ENCODE results near the gene C16orf89. TPM values are rescaled to one million over a fixed set of nuclear protein-coding genes. Genes with fewer than 3 reads are reported as not detected.

Gene C16orf89
- total RNA-seq, 1 donor from 2014 or later, result not detected

GRCh38 chr16:5015351-5015750, 50.4 kb downstream of the C16orf89 start:
- Mint-ChIP-seq H3K4me3 (ENCODE audit: low read depth) (no peak overlapping the region), H3K27me3 (ENCODE audit: low read depth) (no peaks in the 10 kb centered on the region), H3K27ac (no peak overlapping the region), H3K4me1 (ENCODE audit: low read depth) (no peaks in the 10 kb centered on the region), H3K9me3 (no peaks in the 10 kb centered on the region), H3K36me3 (ENCODE audit: low read depth) (no peaks in the 10 kb centered on the region)
- no peak for DNase-seq (ENCODE audit: low spot score)
- intact Hi-C loops (cut with micrococcal nuclease), result no loop called here

DNA sequence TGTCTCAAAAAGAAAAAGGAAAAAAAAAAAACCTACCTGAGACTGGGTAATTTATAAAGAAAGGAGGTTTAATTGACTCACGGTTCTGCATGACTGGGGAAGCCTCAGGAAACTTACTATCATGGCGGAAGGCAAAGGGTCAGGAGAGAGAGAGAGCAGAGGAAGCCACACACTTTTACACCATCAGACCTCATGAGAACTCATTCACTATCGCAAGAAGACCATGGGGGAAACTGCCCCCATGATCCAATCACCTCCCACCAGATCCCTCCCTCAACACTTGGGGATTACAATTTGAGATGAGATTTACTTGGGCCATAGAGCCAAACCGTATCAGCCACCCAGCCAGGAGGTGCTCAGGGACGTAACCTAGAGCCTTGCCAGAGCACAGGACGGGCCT, 52.9 kb downstream of the C16orf89 start:
- H3K4me1 Mint-ChIP-seq (ENCODE audit: low read depth), result no peaks in the 10 kb centered on the region
- intact Hi-C loops (cut with micrococcal nuclease), result no loop called here
- H3K4me3 Mint-ChIP-seq (ENCODE audit: low read depth), result no peak overlapping the region

DNA sequence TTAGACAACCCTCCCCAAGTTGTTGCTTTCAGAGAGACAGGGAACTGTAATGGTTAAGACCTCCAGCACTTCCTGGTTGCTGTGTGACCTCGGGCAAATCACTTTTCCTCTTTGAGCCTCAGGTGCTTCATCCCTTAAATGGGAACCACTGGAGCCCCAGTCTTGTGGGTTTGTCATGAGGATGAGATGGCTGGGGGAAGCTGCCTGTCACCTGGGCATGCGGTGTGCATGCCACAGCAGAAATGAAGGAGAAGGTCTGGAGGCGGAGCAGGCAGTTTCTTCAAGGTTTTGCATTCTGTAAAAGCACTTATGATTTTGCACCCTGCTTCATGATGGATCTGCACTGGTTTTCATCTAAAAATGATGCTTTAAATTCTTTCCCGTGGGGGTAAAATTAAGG, 54.1 kb downstream of the C16orf89 start:
- intact Hi-C loops (cut with micrococcal nuclease), result no loop called here
- no peak for DNase-seq (ENCODE audit: low spot score)
- H3K27ac Mint-ChIP-seq, result no peak overlapping the region
- no peak overlapping the region for H3K4me3 Mint-ChIP-seq (ENCODE audit: low read depth)
- H3K9me3 Mint-ChIP-seq, result no peaks in the 10 kb centered on the region
- no peaks in the 10 kb centered on the region for H3K4me1 Mint-ChIP-seq (ENCODE audit: low read depth)
- H3K36me3 Mint-ChIP-seq (ENCODE audit: low read depth), result no peaks in the 10 kb centered on the region
- H3K27me3 Mint-ChIP-seq (ENCODE audit: low read depth), result no peaks in the 10 kb centered on the region

More for the DNA sequence above, 52.9 kb downstream of the C16orf89 start:
- DNase-seq (ENCODE audit: low spot score), result no peak
- Mint-ChIP-seq H3K27me3 (ENCODE audit: low read depth) (no peaks in the 10 kb centered on the region), H3K36me3 (ENCODE audit: low read depth) (no peaks in the 10 kb centered on the region), H3K9me3 (no peaks in the 10 kb centered on the region), H3K27ac (no peak overlapping the region)

DNA sequence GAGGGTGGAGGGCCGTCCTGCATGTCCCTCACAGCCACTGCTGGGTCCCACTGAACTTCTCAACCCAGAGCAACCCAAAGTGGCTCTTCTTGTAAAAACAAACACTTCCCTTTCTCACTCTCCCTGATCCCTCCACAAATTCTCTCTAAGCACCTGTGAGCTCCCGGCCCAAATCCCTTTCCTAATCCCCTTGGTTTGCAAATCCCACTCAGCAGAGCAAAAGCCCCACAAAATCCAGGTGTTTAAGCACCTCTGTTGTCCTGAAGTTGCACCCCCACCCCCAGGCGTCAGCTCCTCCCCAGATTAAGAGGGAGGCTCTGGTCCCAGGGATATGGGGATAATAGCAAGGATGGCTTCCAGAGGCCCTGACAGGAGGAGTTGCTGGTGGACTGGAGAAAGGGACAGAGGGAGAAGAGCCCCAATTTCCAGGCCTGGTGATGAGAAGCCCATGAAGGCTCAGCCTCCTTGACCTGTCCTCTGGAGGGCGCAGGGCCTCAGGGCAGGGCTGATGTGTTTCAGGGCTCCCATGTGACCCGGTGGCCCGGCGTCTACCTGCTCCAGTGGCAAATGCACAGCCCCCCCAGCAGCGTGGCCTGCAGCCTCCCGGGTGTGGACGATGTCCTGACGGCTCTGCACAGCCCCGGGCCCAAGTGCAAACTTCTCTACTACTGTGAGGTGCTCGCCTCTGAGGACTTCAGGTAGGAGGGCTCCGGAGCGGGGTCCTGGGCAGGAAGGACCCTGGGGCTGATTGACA, 55.0 kb downstream of the C16orf89 start:
- no peaks in the 10 kb centered on the region for H3K27me3 Mint-ChIP-seq (ENCODE audit: low read depth)
- no peak for DNase-seq (ENCODE audit: low spot score)
- intact Hi-C loops (cut with micrococcal nuclease), result no loop called here
- no peaks in the 10 kb centered on the region for H3K36me3 Mint-ChIP-seq (ENCODE audit: low read depth)
- no peaks in the 10 kb centered on the region for H3K9me3 Mint-ChIP-seq
- no peak overlapping the region for H3K4me3 Mint-ChIP-seq (ENCODE audit: low read depth)
- no peak overlapping the region for H3K27ac Mint-ChIP-seq
- no peaks in the 10 kb centered on the region for H3K4me1 Mint-ChIP-seq (ENCODE audit: low read depth)

- no peak overlapping the region for H3K27ac Mint-ChIP-seq
- H3K4me1 Mint-ChIP-seq (ENCODE audit: low read depth), result no peaks in the 10 kb centered on the region
- no peaks in the 10 kb centered on the region for H3K9me3 Mint-ChIP-seq
- no peak overlapping the region for H3K4me3 Mint-ChIP-seq (ENCODE audit: low read depth)
- DNase-seq (ENCODE audit: low spot score), result no peak
- no peaks in the 10 kb centered on the region for H3K27me3 Mint-ChIP-seq (ENCODE audit: low read depth)
- H3K36me3 Mint-ChIP-seq (ENCODE audit: low read depth), result no peaks in the 10 kb centered on the region
- intact Hi-C loops (cut with micrococcal nuclease), result no loop called here
Measured at GRCh38 chr16:5008311-5008731, 57.4 kb downstream of the C16orf89 start.

DNA sequence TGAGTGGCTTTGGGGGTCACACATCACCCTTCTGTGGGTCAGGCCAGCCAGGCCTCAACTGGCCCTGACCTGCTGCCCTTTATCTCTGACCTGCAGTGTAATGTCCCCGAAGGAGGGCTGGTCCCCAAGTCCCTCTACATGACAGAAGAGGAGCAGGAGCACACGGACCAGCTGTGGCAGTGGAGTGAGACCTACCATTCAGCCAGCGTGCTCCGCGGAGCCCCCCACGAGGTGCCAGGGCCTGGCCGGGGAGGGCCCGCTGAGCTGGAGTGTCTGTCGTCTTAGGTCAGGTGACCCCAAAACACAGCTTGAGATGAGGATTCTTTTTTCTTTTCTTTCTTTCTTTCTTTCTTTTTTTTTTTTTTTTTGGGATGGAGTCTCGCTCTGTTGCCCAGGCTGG, 58.5 kb downstream of the C16orf89 start:
- intact Hi-C loops (cut with micrococcal nuclease), result no loop called here
- no peak overlapping the region for H3K27ac Mint-ChIP-seq
- no peaks in the 10 kb centered on the region for H3K27me3 Mint-ChIP-seq (ENCODE audit: low read depth)
- no peak overlapping the region for H3K4me3 Mint-ChIP-seq (ENCODE audit: low read depth)
- H3K4me1 Mint-ChIP-seq (ENCODE audit: low read depth), result no peaks in the 10 kb centered on the region
- no peak for DNase-seq (ENCODE audit: low spot score)
- H3K36me3 Mint-ChIP-seq (ENCODE audit: low read depth), result no peaks in the 10 kb centered on the region
- no peaks in the 10 kb centered on the region for H3K9me3 Mint-ChIP-seq

DNA sequence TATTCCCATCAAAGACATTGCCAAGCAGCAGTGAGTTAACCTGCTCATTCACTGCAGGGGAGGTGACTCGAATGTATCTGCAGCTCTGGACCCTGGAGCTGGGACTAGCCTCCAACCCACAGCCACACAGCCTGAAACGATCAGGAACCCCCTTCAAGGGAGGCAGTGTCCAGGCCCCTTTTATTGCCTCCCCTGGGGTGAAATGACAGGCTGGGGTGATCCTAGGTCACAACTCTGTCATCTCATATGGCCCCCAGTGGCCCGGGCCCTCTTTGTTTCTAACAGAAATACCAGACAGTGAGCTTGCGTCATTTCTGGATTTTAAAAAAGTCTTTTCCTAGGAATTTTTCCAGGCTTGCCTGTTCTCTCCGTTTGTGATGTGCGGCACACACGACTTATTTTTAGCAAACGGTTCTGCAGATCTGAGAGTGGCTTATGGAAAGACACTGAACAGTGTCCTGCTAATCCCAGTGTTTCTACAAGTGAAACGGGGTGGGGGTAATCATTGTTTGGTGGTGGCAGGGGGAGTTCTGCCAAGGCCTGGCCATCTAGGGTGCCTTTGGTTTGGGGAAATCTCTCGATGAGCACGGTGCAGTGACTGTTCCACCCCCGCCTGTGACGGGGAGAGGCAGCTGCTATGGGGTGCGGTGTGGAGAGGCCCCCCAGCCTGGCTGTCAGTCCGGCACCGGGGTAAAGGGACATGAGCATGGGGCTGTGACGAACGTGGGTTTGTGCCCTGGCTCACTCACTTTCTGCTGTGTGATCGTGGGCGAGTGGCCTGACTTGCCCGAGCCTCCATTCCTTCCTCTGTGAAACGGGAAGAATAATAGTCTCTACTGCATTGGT, 59.2 kb downstream of the C16orf89 start:
- intact Hi-C loops (cut with micrococcal nuclease), result no loop called here
- H3K36me3 Mint-ChIP-seq (ENCODE audit: low read depth), result no peaks in the 10 kb centered on the region
- no peaks in the 10 kb centered on the region for H3K9me3 Mint-ChIP-seq
- no peak overlapping the region for H3K27ac Mint-ChIP-seq
- no peak for DNase-seq (ENCODE audit: low spot score)
- H3K27me3 Mint-ChIP-seq (ENCODE audit: low read depth), result no peaks in the 10 kb centered on the region
- no peak overlapping the region for H3K4me3 Mint-ChIP-seq (ENCODE audit: low read depth)
- H3K4me1 Mint-ChIP-seq (ENCODE audit: low read depth), result no peaks in the 10 kb centered on the region

GRCh38 chr16:5005916-5006315, 59.8 kb downstream of the C16orf89 start:
- Mint-ChIP-seq H3K4me1 (ENCODE audit: low read depth) (no peaks in the 10 kb centered on the region), H3K9me3 (no peaks in the 10 kb centered on the region), H3K27me3 (ENCODE audit: low read depth) (no peaks in the 10 kb centered on the region), H3K4me3 (ENCODE audit: low read depth) (no peak overlapping the region), H3K36me3 (ENCODE audit: low read depth) (no peaks in the 10 kb centered on the region), H3K27ac (no peak overlapping the region)
- intact Hi-C loops (cut with micrococcal nuclease), result no loop called here
- DNase-seq (ENCODE audit: low spot score), result no peak

DNA sequence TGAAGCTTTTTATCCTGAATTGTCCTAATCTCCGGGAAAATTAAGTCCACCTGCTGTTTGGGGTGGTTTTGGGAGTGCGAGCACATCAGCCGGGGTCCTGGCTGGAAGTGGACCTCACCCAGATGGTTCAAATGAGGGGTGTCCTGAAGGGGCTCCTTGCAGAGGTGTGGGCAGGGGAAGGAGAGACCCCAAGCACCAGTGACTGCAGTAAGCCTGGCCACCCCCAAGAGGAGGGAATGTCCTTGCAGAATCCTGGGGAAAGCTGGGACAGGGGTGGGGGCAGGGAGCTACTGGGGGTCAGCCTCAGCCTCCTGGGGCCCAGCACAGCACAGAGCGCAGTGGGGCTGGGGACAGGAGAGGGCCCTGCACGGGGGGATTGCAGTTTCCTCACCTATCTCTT, 61.4 kb downstream of the C16orf89 start:
- H3K4me3 Mint-ChIP-seq (ENCODE audit: low read depth), result no peak overlapping the region

GRCh38 chr16:5003828-5004227, 61.9 kb downstream of the C16orf89 start:
- DNase-seq (ENCODE audit: low spot score), result no peak
- no peaks in the 10 kb centered on the region for H3K27me3 Mint-ChIP-seq (ENCODE audit: low read depth)
- intact Hi-C loops (cut with micrococcal nuclease), result no loop called here
- no peak overlapping the region for H3K27ac Mint-ChIP-seq
- H3K4me3 Mint-ChIP-seq (ENCODE audit: low read depth), result no peak overlapping the region
- H3K4me1 Mint-ChIP-seq (ENCODE audit: low read depth), result no peaks in the 10 kb centered on the region
- H3K36me3 Mint-ChIP-seq (ENCODE audit: low read depth), result no peaks in the 10 kb centered on the region
- no peaks in the 10 kb centered on the region for H3K9me3 Mint-ChIP-seq

More for the DNA sequence above, 61.4 kb downstream of the C16orf89 start:
- Mint-ChIP-seq H3K4me1 (ENCODE audit: low read depth) (no peaks in the 10 kb centered on the region), H3K9me3 (no peaks in the 10 kb centered on the region), H3K36me3 (ENCODE audit: low read depth) (no peaks in the 10 kb centered on the region), H3K27me3 (ENCODE audit: low read depth) (no peaks in the 10 kb centered on the region), H3K27ac (no peak overlapping the region)
- DNase-seq (ENCODE audit: low spot score), result no peak
- intact Hi-C loops (cut with micrococcal nuclease), result no loop called here

GRCh38 chr16:5003211-5003610, 62.5 kb downstream of the C16orf89 start:
- no peaks in the 10 kb centered on the region for H3K36me3 Mint-ChIP-seq (ENCODE audit: low read depth)
- H3K27me3 Mint-ChIP-seq (ENCODE audit: low read depth), result no peaks in the 10 kb centered on the region
- no peaks in the 10 kb centered on the region for H3K9me3 Mint-ChIP-seq
- no peak overlapping the region for H3K27ac Mint-ChIP-seq
- no peak for DNase-seq (ENCODE audit: low spot score)
- intact Hi-C loops (cut with micrococcal nuclease), result no loop called here
- H3K4me1 Mint-ChIP-seq (ENCODE audit: low read depth), result no peaks in the 10 kb centered on the region
- H3K4me3 Mint-ChIP-seq (ENCODE audit: low read depth), result no peak overlapping the region

DNA sequence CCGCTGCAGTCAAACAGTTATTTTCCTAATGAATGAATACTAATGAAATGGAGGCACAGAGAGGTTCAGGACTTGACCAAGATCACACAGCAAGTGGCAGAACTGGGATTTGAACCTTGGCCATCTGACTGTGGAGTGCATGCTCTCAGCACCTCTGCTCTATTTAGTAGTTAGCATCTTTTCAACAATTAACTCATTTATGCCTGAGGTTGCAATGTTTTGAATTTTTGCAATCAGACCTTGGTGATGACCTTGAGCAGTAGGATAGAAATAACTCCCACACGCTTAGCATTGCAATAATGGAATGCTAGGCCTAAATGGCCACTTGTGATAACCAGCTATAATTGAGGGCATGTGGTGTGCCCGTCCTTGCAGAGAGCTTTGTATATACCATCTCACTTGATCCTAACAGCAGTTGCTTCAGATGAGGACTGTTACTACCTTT, 63.0 kb downstream of the C16orf89 start:
- H3K4me3 Mint-ChIP-seq (ENCODE audit: low read depth), result no peak overlapping the region
- H3K4me1 Mint-ChIP-seq (ENCODE audit: low read depth), result no peaks in the 10 kb centered on the region
- H3K27me3 Mint-ChIP-seq (ENCODE audit: low read depth), result no peaks in the 10 kb centered on the region

GRCh38 chr16:5001986-5002385, 63.8 kb downstream of the C16orf89 start:
- no peaks in the 10 kb centered on the region for H3K27me3 Mint-ChIP-seq (ENCODE audit: low read depth)
- intact Hi-C loops (cut with micrococcal nuclease), result no loop called here
- no peaks in the 10 kb centered on the region for H3K4me1 Mint-ChIP-seq (ENCODE audit: low read depth)

More for the DNA sequence above, 63.0 kb downstream of the C16orf89 start:
- Mint-ChIP-seq H3K27ac (no peak overlapping the region), H3K9me3 (no peaks in the 10 kb centered on the region), H3K36me3 (ENCODE audit: low read depth) (no peaks in the 10 kb centered on the region)
- intact Hi-C loops (cut with micrococcal nuclease), result no loop called here
- DNase-seq (ENCODE audit: low spot score), result no peak

More at GRCh38 chr16:5001986-5002385, 63.8 kb downstream of the C16orf89 start:
- H3K36me3 Mint-ChIP-seq (ENCODE audit: low read depth), result no peaks in the 10 kb centered on the region
- no peak overlapping the region for H3K4me3 Mint-ChIP-seq (ENCODE audit: low read depth)
- no peak overlapping the region for H3K27ac Mint-ChIP-seq
- DNase-seq (ENCODE audit: low spot score), result no peak
- H3K9me3 Mint-ChIP-seq, result no peaks in the 10 kb centered on the region
